Neuronal stem cell (in vitro differentiated cells): ENCODE measurements around the gene PDZRN3.

Source experiments
- DNase-seq: peaks from one replicate; pipeline ENCODE4 v3.0.0-alpha.2; 2013; ENCODE audit warnings: low spot score
- H2AFZ ChIP-seq: one replicate; pipeline ENCODE4 v1.6.1; 2013; ENCODE audit warnings: mild to moderate bottlenecking, low read length, inconsistent platforms
- H2AK5ac ChIP-seq: 2 replicates; pipeline ENCODE4 v1.6.1; 2013; ENCODE audit warnings: low read depth, mild to moderate bottlenecking, inconsistent platforms, low read length, moderate library complexity, mixed read lengths
- H2BK120ac ChIP-seq: 2 replicates; pipeline ENCODE4 v1.6.1; 2013; ENCODE audit warnings: low read depth, mild to moderate bottlenecking, inconsistent platforms, low read length, moderate library complexity, mixed read lengths
- H2BK12ac ChIP-seq: one replicate; pipeline ENCODE4 v1.6.1; 2013; ENCODE audit warnings: low read length, inconsistent platforms
- H2BK15ac ChIP-seq: 2 replicates; pipeline ENCODE4 v1.6.1; 2013; ENCODE audit warnings: mild to moderate bottlenecking, low read length, inconsistent platforms, mixed read lengths
- H2BK5ac ChIP-seq: one replicate; pipeline ENCODE4 v1.6.1; 2013; ENCODE audit warnings: inconsistent platforms, mild to moderate bottlenecking, low read length, moderate library complexity
- H3K14ac ChIP-seq: one replicate; pipeline ENCODE4 v1.6.1; 2013; ENCODE audit warnings: low read length, inconsistent platforms
- H3K18ac ChIP-seq: 2 replicates; pipeline ENCODE4 v1.6.1; 2013; ENCODE audit warnings: low read length, inconsistent platforms
- H3K23ac ChIP-seq: 2 replicates; pipeline ENCODE4 v1.6.1; 2013; ENCODE audit warnings: low read depth, mild to moderate bottlenecking, mixed read lengths, low read length, inconsistent platforms; ENCODE audit not compliant: poor library complexity
- H3K27ac ChIP-seq: replicated peaks from 3 replicates; pipeline ENCODE4 v1.5.1; 2013; ENCODE audit warnings: low read length, inconsistent platforms
- H3K27me3 ChIP-seq, 3 experiments: 2 replicates each; pipeline ENCODE4 v1.6.1; 2013; ENCODE audit warnings: low read length in 3 of 3, mild to moderate bottlenecking in 2 of 3, inconsistent platforms in 1 of 3, low read depth in 1 of 3, mixed read lengths in 1 of 3, moderate library complexity in 1 of 3; ENCODE audit not compliant: control insufficient read depth in 3 of 3, insufficient read depth in 3 of 3
- H3K36me3 ChIP-seq, 2 donors: replicated peaks in 1 of 2; 2 replicates each; pipeline ENCODE4 v1.6.1; 2013; ENCODE audit warnings: low read length in 2 of 2; ENCODE audit not compliant: control insufficient read depth in 2 of 2, insufficient read depth in 2 of 2
- H3K4ac ChIP-seq: 2 replicates; pipeline ENCODE4 v1.6.1; 2013; ENCODE audit warnings: inconsistent platforms, mild to moderate bottlenecking, low read length, moderate library complexity
- H3K4me1 ChIP-seq, 2 donors: 1 replicate in 1 of 2; 2 replicates in 1 of 2; pipeline ENCODE4 v1.6.1; 2013; ENCODE audit warnings: low read length in 2 of 2, low read depth in 1 of 2; ENCODE audit not compliant: control insufficient read depth in 2 of 2, insufficient read depth in 1 of 2
- H3K4me2 ChIP-seq: one replicate; pipeline ENCODE4 v1.6.1; 2013; ENCODE audit warnings: mild to moderate bottlenecking, low read length, inconsistent platforms; ENCODE audit not compliant: insufficient read depth, poor library complexity, severe bottlenecking
- H3K4me3 ChIP-seq, 2 donors: 2 replicates each; pipeline ENCODE4 v1.5.1; 2013; ENCODE audit warnings: low read length in 2 of 2, mild to moderate bottlenecking in 2 of 2, inconsistent platforms in 1 of 2, moderate library complexity in 1 of 2
- H3K79me1 ChIP-seq: one replicate; pipeline ENCODE4 v1.6.1; 2013; ENCODE audit warnings: low read depth, mild to moderate bottlenecking, inconsistent platforms, low read length, moderate library complexity
- H3K9ac ChIP-seq: one replicate; pipeline ENCODE4 v1.6.1; 2013; ENCODE audit warnings: mild to moderate bottlenecking, low read depth, low read length, inconsistent platforms; ENCODE audit not compliant: poor library complexity
- H3K9me3 ChIP-seq, 2 donors: replicated peaks in 1 of 2; 2 replicates each; pipeline versions ENCODE3 to v1.6.1; 2013; ENCODE audit warnings: low read length in 2 of 2, mild to moderate bottlenecking in 2 of 2, inconsistent platforms in 1 of 2, low read depth in 1 of 2, mixed read lengths in 1 of 2, moderate library complexity in 1 of 2; ENCODE audit not compliant: control insufficient read depth in 2 of 2, insufficient read depth in 1 of 2
- H4K8ac ChIP-seq: one replicate; pipeline ENCODE4 v1.6.1; 2013; ENCODE audit warnings: low read depth, mild to moderate bottlenecking, inconsistent platforms, low read length, moderate library complexity
- H4K91ac ChIP-seq: one replicate; pipeline ENCODE4 v1.6.1; 2013; ENCODE audit warnings: low read length, low read depth, mild to moderate bottlenecking, inconsistent platforms; ENCODE audit not compliant: poor library complexity
- WGBS, 2 donors: extraction: QIAGEN DNeasy Blood & Tissue Kit; methylation state at CpG; one replicate each; pipeline ENCODE4 v1.1.7; 2013; ENCODE audit warnings: missing lambda C conversion rate in 2 of 2, mixed read lengths in 1 of 2; ENCODE audit not compliant: insufficient read length in 2 of 2, insufficient replicate concordance in 1 of 2; ENCODE audit errors: extremely low coverage in 2 of 2; 5-methylcytosine and 5-hydroxymethylcytosine counted together

The PDZRN3 gene

GRCh38 chr3:73582535-73582934 is 42.2 kb downstream of the PDZRN3 start:
- Histone ChIP-seq H2AFZ (no peak overlapping the region), H3K9me3 (no peaks in the 10 kb centered on the region), H3K27me3 (no peaks in the 10 kb centered on the region), H3K18ac (no peak overlapping the region), H2BK5ac (no peak overlapping the region), H3K27ac (no peak overlapping the region), H3K4me2 (no peak overlapping the region), H3K79me1 (no peaks in the 10 kb centered on the region), H2BK15ac (no peak overlapping the region), H2BK120ac (no peak overlapping the region), H2AK5ac (no peak overlapping the region), H4K8ac (no peak overlapping the region), H4K91ac (no peak overlapping the region), H3K4ac (no peak overlapping the region), H3K4me3 (no peak overlapping the region), H3K36me3 (peaks cover 0 to 32% of the 10 kb centered on the region in 2 donors), H3K23ac (no peak overlapping the region), H3K4me1 (peaks cover 0 to 3% of the 10 kb centered on the region in 2 donors), H2BK12ac (no peak overlapping the region), H3K9ac (no peak overlapping the region), H3K14ac (no peak overlapping the region)
- WGBS, 2 donors = no CpG with 5 or more reads among the region's 4 CpGs
- DNase-seq = no peak

- Histone ChIP-seq H2BK5ac (no peak overlapping the region), H3K4me3 (no peak overlapping the region)
These were observed 43.5 kb downstream of the PDZRN3 start for GRCh38 chr3:73581134-73581846.

GRCh38 chr3:73580343-73580742 is 44.4 kb downstream of the PDZRN3 start:
- Histone ChIP-seq H3K36me3 (peaks cover 0 to 32% of the 10 kb centered on the region in 2 donors), H4K8ac (no peak overlapping the region), H4K91ac (no peak overlapping the region), H3K14ac (no peak overlapping the region), H3K79me1 (no peaks in the 10 kb centered on the region), H3K4me2 (no peak overlapping the region), H3K9ac (no peak overlapping the region), H3K4me3 (no peak overlapping the region), H2BK120ac (no peak overlapping the region), H2BK12ac (no peak overlapping the region), H2BK15ac (no peak overlapping the region), H3K23ac (no peak overlapping the region), H2AFZ (no peak overlapping the region), H2BK5ac (no peak overlapping the region), H3K4ac (no peak overlapping the region), H3K4me1 (peaks cover 0 to 3% of the 10 kb centered on the region in 2 donors), H3K27ac (no peak overlapping the region), H3K27me3 (no peaks in the 10 kb centered on the region), H3K9me3 (no peaks in the 10 kb centered on the region), H3K18ac (no peak overlapping the region), H2AK5ac (no peak overlapping the region)
- no peak for DNase-seq
- no CpG with 5 or more reads among the region's 2 CpGs for WGBS, 2 donors

More at GRCh38 chr3:73581134-73581846, 43.5 kb downstream of the PDZRN3 start:
- DNase-seq = no peak
- Histone ChIP-seq H3K27me3 (no peaks in the 10 kb centered on the region), H3K79me1 (no peaks in the 10 kb centered on the region), H3K36me3 (peaks cover 0 to 32% of the 10 kb centered on the region in 2 donors), H2AFZ (no peak overlapping the region), H3K4me1 (peaks cover 0 to 3% of the 10 kb centered on the region in 2 donors), H2BK120ac (no peak overlapping the region), H3K23ac (no peak overlapping the region), H4K8ac (no peak overlapping the region), H3K14ac (no peak overlapping the region), H2AK5ac (no peak overlapping the region), H4K91ac (no peak overlapping the region), H3K9ac (no peak overlapping the region), H2BK12ac (no peak overlapping the region), H3K27ac (no peak overlapping the region), H3K4me2 (no peak overlapping the region), H3K4ac (no peak overlapping the region), H3K9me3 (no peaks in the 10 kb centered on the region), H3K18ac (no peak overlapping the region), H2BK15ac (no peak overlapping the region)
- WGBS, 2 donors = no CpG with 5 or more reads among the region's 2 CpGs

- no peaks in the 10 kb centered on the region for H3K79me1 ChIP-seq
- H3K14ac ChIP-seq = no peak overlapping the region
- H3K4me2 ChIP-seq = no peak overlapping the region
- no peak overlapping the region for H2AFZ ChIP-seq
- H2BK12ac ChIP-seq = no peak overlapping the region
- H3K27ac ChIP-seq = no peak overlapping the region
- H4K91ac ChIP-seq = no peak overlapping the region
- H3K4me3 ChIP-seq = no peak overlapping the region
- no CpG with 5 or more reads among the region's 5 CpGs for WGBS, 2 donors
- no peak overlapping the region for H2BK5ac ChIP-seq
- no peaks in the 10 kb centered on the region for H3K27me3 ChIP-seq
- H3K9ac ChIP-seq = no peak overlapping the region
- no peaks in the 10 kb centered on the region for H3K9me3 ChIP-seq
- H3K23ac ChIP-seq = no peak overlapping the region
- H3K4me1 ChIP-seq = peaks cover 0 to 2% of the 10 kb centered on the region in 2 donors
- H2AK5ac ChIP-seq = no peak overlapping the region
- no peak overlapping the region for H2BK120ac ChIP-seq
- H3K36me3 ChIP-seq = peaks cover 0 to 28% of the 10 kb centered on the region in 2 donors
- DNase-seq = no peak
- no peak overlapping the region for H3K18ac ChIP-seq
- H2BK15ac ChIP-seq = no peak overlapping the region
- H3K4ac ChIP-seq = no peak overlapping the region
- no peak overlapping the region for H4K8ac ChIP-seq
These were observed 47.0 kb downstream of the PDZRN3 start for GRCh38 chr3:73577704-73578103.
